T-cell (primary cell): Measurements from ENCODE around the gene MBOAT1. TPM values are rescaled to one million over a fixed set of nuclear protein-coding genes. Genes with fewer than 3 reads are reported as not detected.

Experiments used
- ATAC-seq, 4 experiments: fragments of 200-7000 bp in 3 of 4; fragments of 150-1000 bp in 1 of 4; cut with Tn5 transposase; replicated peaks in 1 of 4; 1 replicate in 3 of 4; 2 replicates in 1 of 4; pipeline ENCODE4 v1.10.0; 2021; ENCODE audit warnings: moderate library complexity in 3 of 4, mild to moderate bottlenecking in 2 of 4, moderate number of reproducible peaks in 1 of 4
- CTCF ChIA-PET, 2 donors: fragments of 300-600 bp; sonication (Branson Sonifier 250); formaldehyde crosslinking; loops; one replicate each; lab custom pipeline; 2022; ENCODE audit warnings: antibody characterized with exemption in 2 of 2; lab: Charles Lee
- POLR2A ChIA-PET, 2 donors: fragments of 300-600 bp; sonication (Branson Sonifier 250); formaldehyde crosslinking; loops; one replicate each; lab custom pipeline; 2022; ENCODE audit warnings: antibody characterized with exemption in 2 of 2; lab: Charles Lee
- DNase-seq, 35 experiments: peaks; one replicate each; pipeline versions ENCODE4 v3.0.0 to v3.0.0-alpha.2; 2013 to 2023
- H3K27ac ChIP-seq: one replicate; pipeline ENCODE4 v1.5.1; 2013; ENCODE audit warnings: low read length
- H3K27me3 ChIP-seq, 2 experiments: replicated peaks in 1 of 2; 1 replicate in 1 of 2; 2 replicates in 1 of 2; pipeline versions ENCODE4 v1.6.1 to v1.7.0; 2013; ENCODE audit warnings: low read length in 1 of 2, mixed read lengths in 1 of 2; ENCODE audit not compliant: control insufficient read depth in 2 of 2, insufficient read depth in 2 of 2; ENCODE audit errors: extremely low read depth in 1 of 2
- H3K36me3 ChIP-seq, 2 donors: 1 replicate in 1 of 2; 2 replicates in 1 of 2; pipeline versions ENCODE4 v1.6.1 to v1.7.0; 2013; ENCODE audit warnings: low read length in 1 of 2; ENCODE audit not compliant: control insufficient read depth in 2 of 2, insufficient read depth in 1 of 2; ENCODE audit errors: extremely low read depth in 1 of 2
- H3K4me1 ChIP-seq, 2 experiments: 1 replicate in 1 of 2; 2 replicates in 1 of 2; pipeline versions ENCODE4 v1.6.1 to v1.7.0; 2013; ENCODE audit warnings: low read length in 2 of 2, mixed read lengths in 1 of 2; ENCODE audit not compliant: insufficient read depth in 2 of 2, control insufficient read depth in 1 of 2; ENCODE audit errors: extremely low read depth in 1 of 2
- H3K4me3 ChIP-seq, 2 donors: 1 replicate in 1 of 2; 2 replicates in 1 of 2; pipeline versions ENCODE4 v1.5.1 to v1.7.0; 2013; ENCODE audit warnings: mild to moderate bottlenecking in 2 of 2, low read length in 1 of 2, moderate library complexity in 1 of 2; ENCODE audit not compliant: control insufficient read depth in 1 of 2; ENCODE audit errors: extremely low read depth in 1 of 2
- H3K9me3 ChIP-seq: 2 replicates; pipeline ENCODE4 v1.7.0; 2013
- H3K27ac Mint-ChIP-seq, 2 donors: one replicate each; pipeline ENCODE4 v1.8.0; 2020 to 2021; ENCODE audit warnings: mild to moderate bottlenecking in 2 of 2, mixed read lengths in 2 of 2
- H3K27me3 Mint-ChIP-seq, 2 donors: one replicate each; pipeline ENCODE4 v1.8.0; 2021 to 2022; ENCODE audit warnings: mixed read lengths in 2 of 2
- H3K36me3 Mint-ChIP-seq: one replicate; pipeline ENCODE4 v1.8.0; 2021; ENCODE audit warnings: mixed read lengths
- H3K4me1 Mint-ChIP-seq, 3 donors: one replicate each; pipeline ENCODE4 v1.8.0; 2020 to 2022; ENCODE audit warnings: mixed read lengths in 3 of 3, mild to moderate bottlenecking in 1 of 3
- H3K4me3 Mint-ChIP-seq, 3 donors: one replicate each; pipeline ENCODE4 v1.8.0; 2020 to 2022; ENCODE audit warnings: mild to moderate bottlenecking in 3 of 3, mixed read lengths in 3 of 3, moderate library complexity in 3 of 3
- H3K9me3 Mint-ChIP-seq, 3 donors: one replicate each; pipeline ENCODE4 v1.8.0; 2020 to 2022; ENCODE audit warnings: mixed read lengths in 3 of 3
- WGBS: methylation state at CpG from one replicate; pipeline ENCODE4 v1.1.5; 2013; ENCODE audit warnings: missing lambda C conversion rate; ENCODE audit not compliant: insufficient coverage; 5-methylcytosine and 5-hydroxymethylcytosine counted together
- total RNA-seq, 35 experiments: library from RNA in 6 of 35; stranded (reverse) in 6 of 35; fragments of 120-200 nt in 1 of 35; gene quantifications; one replicate each; pipeline versions ENCODE4 v1.2.1 to v1.2.4 and lab custom pipeline; 2013 to 2026

Gene MBOAT1
- total RNA-seq, 5 donors from 2014 or later (not counting 1 experiment from before 2014, with no cell fraction given) = 8.3 to 21.5 (median 12.0) TPM

DNA sequence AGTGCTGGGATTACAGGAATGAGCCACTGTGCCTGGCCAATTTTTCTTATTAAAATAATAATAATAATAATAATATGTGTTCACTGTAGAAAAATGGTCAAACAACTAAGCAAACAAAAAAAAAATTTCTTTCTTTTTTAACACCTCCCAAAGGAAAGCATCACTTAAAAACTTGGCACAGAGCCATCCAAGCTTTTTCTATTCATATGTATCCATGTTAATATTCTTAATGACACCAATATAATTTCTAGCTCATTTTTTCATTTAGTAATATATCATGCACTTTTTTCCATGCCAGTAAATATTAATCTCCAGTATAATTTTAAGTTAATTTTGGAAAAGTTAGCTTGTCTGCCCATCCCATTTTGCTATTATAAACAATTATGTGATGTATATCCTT lies 101.8 kb downstream of the MBOAT1 start:
- no peaks in the 10 kb centered on the region for H3K27me3 Mint-ChIP-seq
- peaks cover 50% of the 10 kb centered on the region for H3K36me3 Mint-ChIP-seq
- POLR2A ChIA-PET = no interaction called here
- no peaks in the 10 kb centered on the region for H3K9me3 Mint-ChIP-seq
- no peak overlapping the region for H3K27ac Mint-ChIP-seq
- Histone ChIP-seq H3K9me3 (no peaks in the 10 kb centered on the region), H3K27ac (no peak overlapping the region), H3K4me1 (no peaks in the 10 kb centered on the region), H3K4me3 (no peak overlapping the region), H3K36me3 (peaks cover 0 to 55% of the 10 kb centered on the region in 2 donors), H3K27me3 (no peaks in the 10 kb centered on the region)
- no peaks in the 10 kb centered on the region for H3K4me1 Mint-ChIP-seq
- no peak overlapping the region for H3K4me3 Mint-ChIP-seq
- no peak for ATAC-seq
- CTCF ChIA-PET = interaction anchor here in 1 of 2 donors (0.6 to 0.9 kb wide), 3 partner anchors 14 to 18 kb away, joined by 3 read pairs; no protein-coding TSS in a partner anchor
- no peak for DNase-seq

DNA sequence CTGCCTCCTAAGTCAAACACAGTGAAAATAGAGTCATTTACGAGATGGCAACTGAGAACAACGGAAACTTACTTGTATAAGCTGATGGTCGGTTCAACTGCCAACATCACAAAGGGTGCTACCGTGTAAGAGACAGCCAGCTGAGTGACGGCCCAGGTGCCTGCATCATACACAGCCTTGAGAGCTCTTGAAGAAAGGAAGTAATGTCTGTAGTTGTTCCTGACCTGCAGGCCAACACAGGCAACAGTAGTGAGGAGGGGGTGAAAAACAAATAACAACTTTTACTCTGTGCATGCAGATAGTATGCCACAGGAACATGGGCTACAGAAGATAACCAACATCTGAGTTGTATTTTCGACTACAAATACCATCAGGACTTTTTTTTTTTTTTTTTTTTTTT lies 102.7 kb downstream of the MBOAT1 start:
- no peak for ATAC-seq
- no peaks in the 10 kb centered on the region for H3K27me3 Mint-ChIP-seq
- no CpG with 5 or more reads among the region's 6 CpGs for WGBS
- H3K9me3 Mint-ChIP-seq = no peaks in the 10 kb centered on the region
- POLR2A ChIA-PET = no interaction called here
- no peak for DNase-seq
- H3K36me3 Mint-ChIP-seq = peaks cover 47% of the 10 kb centered on the region
- H3K27ac ChIP-seq = no peak overlapping the region
- no peaks in the 10 kb centered on the region for H3K4me1 ChIP-seq
- H3K27me3 ChIP-seq = no peaks in the 10 kb centered on the region
- H3K4me1 Mint-ChIP-seq = no peaks in the 10 kb centered on the region
- no peaks in the 10 kb centered on the region for H3K9me3 ChIP-seq
- H3K4me3 Mint-ChIP-seq = no peak overlapping the region
- CTCF ChIA-PET = interaction anchor here in 1 of 2 donors (1.0 kb wide), 1 partner anchor 15 kb away, joined by 3 read pairs; no protein-coding TSS in a partner anchor
- no peak overlapping the region for H3K4me3 ChIP-seq
- no peak overlapping the region for H3K27ac Mint-ChIP-seq
- peaks cover 0 to 50% of the 10 kb centered on the region in 2 donors for H3K36me3 ChIP-seq

DNA sequence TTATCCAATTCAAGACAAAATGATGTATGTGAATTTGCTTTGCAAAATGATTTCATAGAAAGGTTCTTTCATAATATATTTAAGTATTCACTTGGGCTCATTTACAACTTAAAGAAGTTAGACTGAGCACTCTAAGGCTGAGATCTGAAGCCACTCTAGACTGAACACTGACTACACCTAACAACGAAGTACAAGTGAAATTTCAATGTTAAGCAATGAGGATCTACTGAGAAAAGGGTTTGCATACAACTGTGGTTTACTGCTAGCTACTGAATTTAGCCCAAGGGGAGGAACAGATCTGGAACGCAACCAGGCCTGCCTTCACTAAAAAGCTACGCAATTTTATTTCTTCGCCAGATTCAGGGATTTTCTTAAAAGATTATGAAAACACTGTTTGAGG lies 106.4 kb downstream of the MBOAT1 start:
- Histone ChIP-seq H3K9me3 (no peaks in the 10 kb centered on the region), H3K36me3 (peaks cover 0 to 42% of the 10 kb centered on the region in 2 donors), H3K27me3 (no peaks in the 10 kb centered on the region), H3K4me3 (no peak overlapping the region), H3K4me1 (no peaks in the 10 kb centered on the region), H3K27ac (no peak overlapping the region)
- no peaks in the 10 kb centered on the region for H3K27me3 Mint-ChIP-seq
- WGBS = 100% methylated on average over 1 of the region's 4 CpGs
- ATAC-seq (no peak), DNase-seq (no peak)
- H3K27ac Mint-ChIP-seq = no peak overlapping the region
- ChIA-PET POLR2A (no interaction called here), CTCF (no interaction called here)
- no peaks in the 10 kb centered on the region for H3K4me1 Mint-ChIP-seq
- no peak overlapping the region for H3K4me3 Mint-ChIP-seq
- H3K36me3 Mint-ChIP-seq = peaks cover 55% of the 10 kb centered on the region
- H3K9me3 Mint-ChIP-seq = no peaks in the 10 kb centered on the region

DNA sequence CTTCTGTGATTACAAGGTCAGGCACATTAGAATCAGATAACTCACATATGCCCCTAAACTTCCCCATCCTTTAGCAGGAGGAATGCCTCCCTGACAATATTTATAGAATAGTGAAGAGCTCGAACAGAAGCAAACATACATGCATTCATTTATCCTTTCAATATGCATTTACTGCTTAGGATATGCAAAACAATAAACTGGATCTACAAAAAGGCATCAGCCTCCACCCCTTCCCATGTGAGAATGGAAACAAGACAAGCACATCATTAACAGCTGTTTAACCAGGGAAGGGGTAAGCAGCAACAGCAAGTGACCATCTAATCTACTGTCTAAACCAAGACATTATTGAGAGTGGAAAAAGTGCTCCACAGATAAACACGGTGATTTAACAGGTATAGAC lies 107.6 kb downstream of the MBOAT1 start:
- no peak overlapping the region for H3K4me3 Mint-ChIP-seq
- no peaks in the 10 kb centered on the region for H3K27me3 ChIP-seq
- CTCF ChIA-PET = interaction anchor here in 1 of 2 donors (0.5 kb wide), 1 partner anchor 200 kb away, joined by 8 read pairs; no protein-coding TSS in a partner anchor
- DNase-seq (no peak), ATAC-seq (no peak)
- no peaks in the 10 kb centered on the region for H3K9me3 ChIP-seq
- H3K27me3 Mint-ChIP-seq = no peaks in the 10 kb centered on the region
- POLR2A ChIA-PET = interaction anchor here in 1 of 2 donors (0.5 kb wide), 1 partner anchor 10 kb away, joined by 4 read pairs; no protein-coding TSS in a partner anchor
- no peak overlapping the region for H3K27ac ChIP-seq
- peaks cover 55% of the 10 kb centered on the region for H3K36me3 Mint-ChIP-seq
- H3K4me1 Mint-ChIP-seq = no peaks in the 10 kb centered on the region
- no peak overlapping the region for H3K4me3 ChIP-seq
- no peaks in the 10 kb centered on the region for H3K4me1 ChIP-seq
- peaks cover 0 to 41% of the 10 kb centered on the region in 2 donors for H3K36me3 ChIP-seq
- WGBS = no CpG with 5 or more reads among the region's 2 CpGs
- no peak overlapping the region for H3K27ac Mint-ChIP-seq
- H3K9me3 Mint-ChIP-seq = no peaks in the 10 kb centered on the region

DNA sequence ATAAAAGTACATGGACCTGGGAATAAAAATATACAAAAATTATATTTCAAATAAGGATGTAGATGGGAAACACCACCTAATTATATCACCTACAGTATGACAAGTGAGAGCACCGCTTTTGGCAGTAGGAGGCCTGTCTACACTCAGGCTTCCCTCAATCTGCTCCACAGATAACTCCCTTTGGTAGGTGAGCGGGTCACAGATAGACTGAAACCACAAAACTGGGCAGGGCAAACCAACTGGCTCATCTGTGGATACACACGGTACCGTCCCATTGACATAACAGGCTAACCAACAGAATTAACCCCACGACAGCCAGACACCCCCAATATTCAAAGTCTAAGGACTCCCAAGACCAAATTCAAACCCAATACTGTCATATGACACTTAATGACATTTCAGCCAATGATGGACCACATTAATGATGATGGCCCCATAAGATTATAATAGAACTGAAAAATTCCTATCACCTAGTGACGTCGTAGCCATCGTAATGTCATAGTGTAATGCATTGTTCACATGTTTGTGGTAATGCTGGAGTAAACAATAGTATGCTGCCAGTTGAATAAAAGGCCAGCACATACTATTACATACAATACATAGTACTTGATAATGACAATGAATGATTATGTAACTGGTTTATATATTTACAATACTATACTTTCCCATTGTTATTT lies 109.7 kb downstream of the MBOAT1 start:
- Mint-ChIP-seq H3K9me3 (no peaks in the 10 kb centered on the region), H3K4me3 (no peak overlapping the region), H3K27me3 (no peaks in the 10 kb centered on the region), H3K4me1 (no peaks in the 10 kb centered on the region), H3K36me3 (peaks cover 46% of the 10 kb centered on the region), H3K27ac (no peak overlapping the region)
- POLR2A ChIA-PET = no interaction called here
- DNase-seq (no peak), ATAC-seq (no peak)
- no peaks in the 10 kb centered on the region for H3K27me3 ChIP-seq
- no peak overlapping the region for H3K4me3 ChIP-seq
- WGBS = 92% methylated on average over 5 of the region's 8 CpGs
- H3K27ac ChIP-seq = no peak overlapping the region
- peaks cover 0 to 33% of the 10 kb centered on the region in 2 donors for H3K36me3 ChIP-seq
- no peaks in the 10 kb centered on the region for H3K9me3 ChIP-seq
- no peaks in the 10 kb centered on the region for H3K4me1 ChIP-seq
- CTCF ChIA-PET = no interaction called here

DNA sequence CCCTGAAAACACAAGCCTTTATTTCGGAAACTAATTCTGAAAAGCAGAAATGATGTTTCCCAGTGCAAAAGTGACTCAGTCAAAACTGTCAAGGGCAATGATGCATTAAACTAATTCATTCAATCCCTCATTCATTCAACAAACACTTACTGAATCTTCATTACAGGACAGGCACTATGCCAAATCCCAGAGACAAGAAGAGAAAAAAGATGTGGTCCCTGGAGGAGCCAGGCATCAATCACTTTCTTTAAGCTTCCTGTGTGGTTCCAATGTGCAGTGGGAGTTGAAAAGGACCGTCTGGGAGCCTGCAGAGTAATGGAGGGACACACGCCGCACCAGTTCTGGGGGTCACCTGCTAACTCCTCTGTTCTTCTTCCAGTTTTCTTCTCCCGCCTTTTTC lies 113.1 kb downstream of the MBOAT1 start:
- H3K4me1 Mint-ChIP-seq = no peaks in the 10 kb centered on the region
- DNase-seq (no peak), ATAC-seq (no peak)
- H3K4me3 ChIP-seq = no peak overlapping the region
- H3K4me1 ChIP-seq = no peaks in the 10 kb centered on the region
- ChIA-PET POLR2A (no interaction called here), CTCF (interaction anchor here in 1 of 2 donors (0.6 kb wide), 1 partner anchor 24 kb away, joined by 5 read pairs; no protein-coding TSS in a partner anchor)
- no peaks in the 10 kb centered on the region for H3K27me3 Mint-ChIP-seq
- no peak overlapping the region for H3K4me3 Mint-ChIP-seq
- 100% methylated on average over 1 of the region's 5 CpGs for WGBS
- peaks cover 30% of the 10 kb centered on the region for H3K36me3 Mint-ChIP-seq
- no peaks in the 10 kb centered on the region for H3K9me3 Mint-ChIP-seq
- H3K27ac Mint-ChIP-seq = no peak overlapping the region
- H3K27ac ChIP-seq = no peak overlapping the region
- no peaks in the 10 kb centered on the region for H3K9me3 ChIP-seq
- no peaks in the 10 kb centered on the region for H3K27me3 ChIP-seq
- peaks cover 0 to 21% of the 10 kb centered on the region in 2 donors for H3K36me3 ChIP-seq
